Keratinocyte (primary cell): Measurements from ENCODE around the gene CDK8. TPM values are rescaled to one million over a fixed set of nuclear protein-coding genes. Genes with fewer than 3 reads are reported as not detected.

Source experiments
- DNase-seq: peaks from one replicate; pipeline ENCODE4 v3.0.0-alpha.2; 2011; ENCODE audit warnings: low read depth, missing footprints, low spot score
- FAIRE-seq: peaks from 2 replicates; lab custom pipeline; 2011; peaks lifted over from hg19 to GRCh38; lab: Jason Lieb, UNC
- H2AFZ ChIP-seq: 2 replicates; pipeline ENCODE4 v1.6.0; 2012; ENCODE audit warnings: low read length, control low read depth, inconsistent platforms; ENCODE audit not compliant: control insufficient read depth
- H3K27ac ChIP-seq: 2 replicates; pipeline ENCODE4 v1.5.1; 2011; ENCODE audit warnings: low read length; ENCODE audit not compliant: control insufficient read depth, insufficient read depth
- H3K27me3 ChIP-seq: 3 replicates; pipeline ENCODE4 v1.6.0; 2011; ENCODE audit warnings: low read length; ENCODE audit not compliant: control insufficient read depth, insufficient read depth; ENCODE audit errors: extremely low read depth
- H3K36me3 ChIP-seq, 2 experiments: 2 replicates in 1 of 2; 3 replicates in 1 of 2; pipeline ENCODE4 v1.5.1; 2011; ENCODE audit warnings: low read length in 2 of 2, mild to moderate bottlenecking in 1 of 2; ENCODE audit not compliant: control insufficient read depth in 2 of 2, insufficient read depth in 2 of 2; ENCODE audit errors: extremely low read depth in 1 of 2
- H3K4me1 ChIP-seq: 3 replicates; pipeline ENCODE4 v1.5.1; 2011; ENCODE audit warnings: low read length; ENCODE audit not compliant: control insufficient read depth, insufficient read depth; ENCODE audit errors: extremely low read depth
- H3K4me2 ChIP-seq: 3 replicates; pipeline ENCODE4 v1.6.0; 2011; ENCODE audit warnings: low read depth, low read length; ENCODE audit not compliant: control insufficient read depth, insufficient read depth; ENCODE audit errors: extremely low read depth
- H3K4me3 ChIP-seq, 3 experiments: fragments of 200-600 bp in 1 of 3; sonication (generic) in 1 of 3; 2 replicates in 2 of 3; 3 replicates in 1 of 3; pipeline ENCODE4 v1.5.1; 2011 to 2016; ENCODE audit warnings: low read length in 3 of 3, mild to moderate bottlenecking in 3 of 3, control low read depth in 2 of 3, inconsistent platforms in 1 of 3, low read depth in 1 of 3, mixed read lengths in 1 of 3, mixed run types in 1 of 3, moderate library complexity in 1 of 3; ENCODE audit not compliant: control insufficient read depth in 2 of 3, insufficient read depth in 2 of 3; ENCODE audit errors: extremely low read depth in 1 of 3
- H3K79me2 ChIP-seq: 2 replicates; pipeline ENCODE4 v1.6.0; 2012; ENCODE audit warnings: low read length; ENCODE audit not compliant: control insufficient read depth, insufficient read depth
- H3K9ac ChIP-seq: 3 replicates; pipeline ENCODE4 v1.6.0; 2011; ENCODE audit warnings: low read length; ENCODE audit not compliant: control insufficient read depth, insufficient read depth; ENCODE audit errors: extremely low read depth
- H3K9me1 ChIP-seq: 3 replicates; pipeline ENCODE4 v1.6.0; 2011; ENCODE audit warnings: low read length; ENCODE audit not compliant: control insufficient read depth, insufficient read depth; ENCODE audit errors: extremely low read depth
- H3K9me3 ChIP-seq: 2 replicates; pipeline ENCODE4 v1.5.1; 2012; ENCODE audit warnings: low read depth, low read length; ENCODE audit not compliant: control insufficient read depth
- H4K20me1 ChIP-seq: 3 replicates; pipeline ENCODE4 v1.6.0; 2011; ENCODE audit warnings: low read length; ENCODE audit not compliant: control insufficient read depth, insufficient read depth; ENCODE audit errors: extremely low read depth
- CTCF ChIP-seq, 3 experiments: IDR thresholded peaks in 1 of 3; conservative IDR thresholded peaks in 1 of 3; optimal IDR thresholded peaks in 1 of 3; 2 replicates in 2 of 3; 3 replicates in 1 of 3; pipeline versions ENCODE3 to v1.5.1; 2011; ENCODE audit warnings: low read length in 3 of 3, mild to moderate bottlenecking in 3 of 3, moderate library complexity in 2 of 3, control low read depth in 1 of 3, inconsistent platforms in 1 of 3; ENCODE audit not compliant: insufficient read depth in 2 of 3; ENCODE audit errors: extremely low read depth in 1 of 3
- EZH2 ChIP-seq: IDR thresholded peaks from one replicate; pipeline ENCODE4 v1.6.1; 2012; ENCODE audit warnings: inconsistent platforms, mild to moderate bottlenecking, low read length, moderate library complexity
- dilution Hi-C: fragments of 300-500 bp; cut with MboI; formaldehyde crosslinking; loops from one replicate; pipeline ENCODE4 v1.7.0; 2020; ENCODE audit warnings: low sequenced_read_pairs; ENCODE audit not compliant: extremely low pct_ligation_motif_present
- polyA plus RNA-seq, 5 experiments: library from polyadenylated mRNA; depleted of rRNA in 3 of 5; stranded (reverse) in 3 of 5; stranded (forward) in 1 of 5; unstranded in 1 of 5; fragments of >200 nt; gene quantifications; 1 replicate in 1 of 5; 2 replicates in 3 of 5; 3 replicates in 1 of 5; pipeline versions ENCODE4 v1.2.1 to v1.2.3, GENCODE V29; 2011 to 2012; ENCODE audit warnings: missing spikeins in 2 of 5, low read depth in 1 of 5, low replicate concordance in 1 of 5

CDK8 gene
- polyA plus RNA-seq, 1 donor (not counting 4 experiments of a cell fraction or from before 2014, with no cell fraction given), result 27.5 TPM

GRCh38 chr13:26216042-26216441 is 37.9 kb upstream of the CDK8 start:
- H4K20me1 ChIP-seq, result no peaks in the 10 kb centered on the region
- dilution Hi-C loops, result no loop called here
- peaks cover 5% of the 10 kb centered on the region for H3K79me2 ChIP-seq
- no peak for FAIRE-seq
- H3K36me3 ChIP-seq, result peaks cover 25 to 32% of the 10 kb centered on the region in 2 experiments
- H3K9me3 ChIP-seq, result no peaks in the 10 kb centered on the region
- no peak overlapping the region for H3K4me3 ChIP-seq
- no peaks in the 10 kb centered on the region for H3K27me3 ChIP-seq
- H3K9ac ChIP-seq, result no peak overlapping the region
- no peaks in the 10 kb centered on the region for H3K9me1 ChIP-seq
- no peak overlapping the region for H2AFZ ChIP-seq
- no peak for DNase-seq
- H3K4me1 ChIP-seq, result peaks cover 16% of the 10 kb centered on the region
- H3K27ac ChIP-seq, result no peak overlapping the region
- no peak overlapping the region for H3K4me2 ChIP-seq
- TF ChIP-seq CTCF (optimal IDR thresholded peaks at IDR 0.05 in 1 of 3, IDR thresholded peaks at IDR 0.05 in 1 of 3, conservative IDR thresholded peaks at IDR 0.05 in 1 of 3; ENCODE audit: extremely low read depth in 1 of 3, insufficient read depth in 2 of 3, low read length in 3 of 3) (no peak), EZH2 (no peak)

DNA sequence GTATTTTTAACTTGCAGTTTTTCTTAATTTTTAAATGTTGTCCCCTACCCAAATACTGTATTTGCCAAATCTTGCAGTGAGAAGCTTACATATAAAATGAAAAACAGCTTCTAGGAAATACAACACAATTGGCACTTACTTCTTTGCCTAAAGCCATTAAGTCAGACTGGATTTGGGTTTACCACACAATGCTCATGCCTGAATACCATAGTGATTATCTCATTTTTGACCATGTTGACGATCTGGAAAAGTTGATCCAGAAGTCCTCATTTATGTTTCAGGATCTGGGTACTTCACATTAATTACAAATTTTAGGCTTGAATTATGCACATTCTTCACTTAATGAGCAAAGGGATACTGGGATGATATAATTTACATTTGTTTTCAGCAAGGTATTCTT is 34.2 kb upstream of the CDK8 start:
- Histone ChIP-seq H3K36me3 (peaks cover 14 to 20% of the 10 kb centered on the region in 2 experiments), H3K9me1 (no peaks in the 10 kb centered on the region), H3K79me2 (peaks cover 9% of the 10 kb centered on the region), H3K4me1 (peaks cover 22% of the 10 kb centered on the region), H3K27me3 (no peaks in the 10 kb centered on the region), H3K4me3 (no peak overlapping the region), H2AFZ (no peak overlapping the region), H3K9me3 (no peaks in the 10 kb centered on the region), H3K27ac (peak overlapping the region; percentile 96), H4K20me1 (no peaks in the 10 kb centered on the region), H3K4me2 (peak overlapping the region; percentile 86), H3K9ac (no peak overlapping the region)
- FAIRE-seq (no peak), DNase-seq (no peak)
- TF ChIP-seq CTCF (optimal IDR thresholded peaks at IDR 0.05 in 1 of 3, IDR thresholded peaks at IDR 0.05 in 1 of 3, conservative IDR thresholded peaks at IDR 0.05 in 1 of 3; ENCODE audit: extremely low read depth in 1 of 3, insufficient read depth in 2 of 3, low read length in 3 of 3), result no peak
- dilution Hi-C loops, result no loop called here
